Glomerular visceral epithelial cell (primary cell): Measurements from ENCODE around the gene CLIC4.
A peak's percentile ranks its signal among the peaks of the same experiment; 100 is the strongest.
"Not testable (repeated sequence)": the region's sequence is repeated elsewhere in the genome, so short reads cannot be mapped to it uniquely, and the experiment has no call there.

Experiments
- DNase-seq: peaks from one replicate; pipeline ENCODE4 v3.0.0-alpha.2; 2016; ENCODE audit errors: extremely low spot score

CLIC4 gene

DNA sequence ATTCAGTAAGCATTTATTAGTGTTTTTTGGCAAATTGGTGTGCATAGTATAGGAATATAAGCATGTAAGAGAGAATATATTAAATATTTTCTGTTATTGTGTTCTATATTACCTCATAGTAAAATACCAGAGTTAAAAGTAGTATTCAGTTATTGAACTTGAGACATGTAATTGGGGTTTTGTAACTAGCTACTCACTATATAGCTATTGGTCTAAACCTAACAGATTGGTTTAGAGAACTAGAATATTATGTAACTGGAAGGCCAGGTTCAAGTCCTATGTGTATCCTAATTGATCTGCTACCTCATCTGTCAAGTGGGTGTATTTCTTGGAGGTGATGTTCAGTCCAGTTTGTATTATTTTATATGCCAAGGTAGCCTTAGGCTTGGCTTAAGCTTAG lies 26.3 kb downstream of the CLIC4 start:
- no peak for DNase-seq

DNA sequence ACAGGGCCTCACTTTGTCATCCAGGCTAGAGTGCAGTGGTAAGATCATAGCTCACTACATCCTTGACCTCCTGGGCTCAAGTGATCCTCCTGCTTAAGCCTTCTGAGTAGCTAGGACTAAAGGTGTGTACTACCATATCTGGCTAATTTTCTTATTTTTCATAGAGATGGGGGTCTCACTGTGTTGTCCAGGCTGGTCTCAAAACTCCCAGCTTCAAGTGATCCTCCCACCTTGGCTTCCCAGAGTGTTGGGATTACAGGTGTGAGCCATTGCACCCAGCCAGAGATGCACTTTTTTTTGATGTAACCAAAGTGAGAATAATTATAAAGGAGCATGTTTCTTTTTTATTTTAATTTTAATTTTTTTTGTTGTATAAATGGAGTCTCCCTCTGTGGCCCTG lies 28.4 kb downstream of the CLIC4 start:
- no peak for DNase-seq

DNA sequence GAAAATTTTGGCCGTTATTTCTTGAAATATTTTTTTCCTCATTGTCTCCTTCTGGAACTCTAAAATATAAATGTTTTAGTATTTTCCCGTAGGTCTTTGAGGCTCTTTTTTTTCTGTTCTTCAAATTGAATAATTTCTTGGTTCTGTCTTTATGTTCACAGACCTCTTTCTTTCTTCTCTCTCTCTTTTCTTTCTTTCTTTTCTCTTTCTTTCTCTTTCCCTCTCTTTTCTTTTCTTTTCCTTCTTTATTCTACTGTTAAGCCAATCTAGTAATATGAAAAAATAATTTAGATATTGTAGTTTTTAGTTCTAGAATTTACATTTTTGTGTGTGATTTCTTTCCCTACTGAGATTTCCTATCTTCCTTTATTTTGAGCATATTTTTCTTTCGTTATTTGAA lies 30.1 kb downstream of the CLIC4 start:
- no peak for DNase-seq

DNA sequence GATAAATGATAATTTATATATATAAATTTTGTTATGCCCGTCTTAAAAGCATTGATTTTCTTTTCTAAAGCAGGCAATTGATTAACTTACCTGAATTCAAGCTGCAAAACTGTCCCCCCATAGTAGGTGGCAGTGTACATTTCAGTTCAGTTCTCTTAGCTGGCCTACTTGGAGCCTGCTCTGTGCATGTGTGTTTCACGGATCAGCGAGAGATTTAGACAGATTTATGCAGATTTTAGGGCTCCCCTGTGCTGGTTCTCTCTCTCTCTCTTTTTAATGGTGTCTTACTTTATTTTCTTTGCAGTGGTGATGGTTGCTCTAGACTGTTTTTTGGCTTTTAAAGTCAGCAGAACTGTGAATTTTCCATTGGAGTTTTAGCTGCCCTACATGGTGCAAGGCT lies 30.7 kb downstream of the CLIC4 start:
- DNase-seq, result no peak

DNA sequence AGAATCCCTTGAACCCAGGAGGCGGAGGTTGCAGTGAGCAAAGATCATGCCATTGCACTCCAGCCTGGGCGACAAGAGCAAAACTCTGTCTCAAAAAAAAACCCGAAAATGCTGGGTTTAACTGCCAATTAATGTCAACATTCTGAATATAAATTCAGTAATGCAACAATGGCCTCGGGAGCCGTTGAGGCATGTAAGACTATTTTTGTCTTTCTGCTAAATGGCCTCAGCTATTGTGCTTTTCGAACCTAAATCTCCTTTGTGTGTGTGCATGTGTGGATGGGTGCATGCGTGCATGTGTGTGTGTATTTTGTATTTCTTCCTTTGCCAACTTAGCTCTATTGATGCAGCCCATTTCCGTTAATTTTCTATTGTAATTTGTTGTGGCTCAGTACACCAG lies 31.6 kb downstream of the CLIC4 start:
- DNase-seq, result no peak

DNA sequence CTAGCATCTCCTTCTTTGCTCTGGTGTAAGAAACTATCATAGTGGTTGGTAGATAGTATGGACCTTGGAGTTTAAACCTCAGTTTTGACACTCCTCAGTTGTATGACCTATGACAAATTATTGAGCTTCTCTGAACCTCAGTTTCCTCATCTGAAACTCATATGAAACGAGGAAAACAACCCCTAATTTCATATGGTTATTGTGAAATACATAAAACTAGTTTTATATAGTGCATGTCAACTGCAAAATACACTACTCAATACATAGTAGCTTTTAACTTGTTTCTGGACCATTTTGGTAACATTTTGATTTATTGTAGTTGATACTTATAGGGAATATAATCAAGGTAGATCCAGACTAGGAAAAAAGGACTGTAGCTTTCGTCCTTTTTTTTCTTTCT lies 32.9 kb downstream of the CLIC4 start:
- DNase-seq, result no peak

DNA sequence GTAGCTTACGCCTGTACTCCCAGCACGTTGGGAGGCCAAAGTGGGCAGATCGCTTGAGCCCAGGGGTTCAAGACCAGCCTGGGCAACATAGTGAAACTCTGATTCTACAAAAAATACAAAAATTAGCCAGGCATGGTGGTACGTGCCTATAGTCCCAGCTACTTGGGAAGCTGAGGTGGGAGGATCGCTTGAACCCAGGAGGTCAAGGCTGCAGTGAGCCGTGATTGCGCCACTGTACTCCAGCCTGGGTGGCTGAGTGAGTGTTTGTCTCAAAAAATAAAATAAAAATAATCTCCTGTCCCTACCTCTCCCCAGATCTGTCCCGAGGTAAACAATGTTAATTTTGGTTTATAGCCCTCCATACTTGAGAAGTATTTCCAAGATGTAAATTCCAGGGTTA lies 34.0 kb downstream of the CLIC4 start:
- not testable (repeated sequence) for DNase-seq

DNA sequence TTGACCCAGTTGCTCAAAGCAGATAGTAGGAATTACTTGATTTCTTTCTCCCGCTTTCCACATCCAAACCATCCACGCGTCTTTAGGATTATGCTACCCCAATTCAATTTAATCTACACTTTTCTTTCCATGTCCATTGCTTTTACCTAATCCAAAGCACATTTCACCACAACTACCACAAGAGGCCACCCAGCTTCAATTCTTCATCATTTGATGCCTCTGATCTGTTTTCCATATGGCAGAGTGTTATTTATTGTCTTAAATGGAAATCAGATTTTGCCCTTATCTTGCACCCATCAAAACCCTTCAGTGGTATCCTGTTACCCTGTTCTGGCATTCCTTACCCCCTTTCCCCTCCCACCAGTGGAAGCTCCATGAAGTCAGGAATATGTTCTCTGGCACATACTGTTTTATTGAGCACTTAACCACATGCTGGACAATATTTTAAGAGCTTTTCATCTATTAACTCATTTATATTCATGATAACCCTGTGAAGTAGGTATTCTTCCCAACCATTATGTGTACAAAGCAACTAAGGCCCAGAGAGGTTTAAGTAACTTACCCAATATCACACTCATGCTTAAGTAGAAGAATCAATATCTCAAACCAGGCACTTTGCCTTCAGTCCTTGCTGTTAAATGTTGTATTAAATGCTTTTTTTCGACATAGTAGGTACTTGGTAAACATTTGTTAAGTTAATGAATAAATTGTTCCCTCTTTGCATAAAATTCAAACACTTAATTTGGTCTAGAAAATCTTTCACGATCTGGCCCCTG lies 34.6 kb downstream of the CLIC4 start:
- no peak for DNase-seq

DNA sequence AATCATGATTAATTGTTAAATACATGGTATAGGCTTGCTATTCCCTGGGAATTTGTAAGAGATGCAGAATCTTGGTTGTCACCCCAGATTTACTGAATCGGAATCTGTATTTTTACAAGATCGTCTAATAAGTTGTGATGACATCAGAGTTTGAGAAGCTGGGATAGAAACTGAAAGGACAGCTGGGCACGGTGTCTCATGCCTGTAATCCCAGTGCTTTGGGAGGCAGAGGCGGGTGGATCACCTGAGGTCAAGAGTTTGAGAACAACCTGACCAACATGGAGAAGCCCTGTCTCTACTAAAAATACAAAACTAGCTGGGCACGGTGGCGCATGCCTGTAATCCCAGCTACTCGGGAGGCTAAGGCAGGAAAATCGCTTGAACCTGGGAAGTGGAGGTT lies 35.4 kb downstream of the CLIC4 start:
- not testable (repeated sequence) for DNase-seq

DNA sequence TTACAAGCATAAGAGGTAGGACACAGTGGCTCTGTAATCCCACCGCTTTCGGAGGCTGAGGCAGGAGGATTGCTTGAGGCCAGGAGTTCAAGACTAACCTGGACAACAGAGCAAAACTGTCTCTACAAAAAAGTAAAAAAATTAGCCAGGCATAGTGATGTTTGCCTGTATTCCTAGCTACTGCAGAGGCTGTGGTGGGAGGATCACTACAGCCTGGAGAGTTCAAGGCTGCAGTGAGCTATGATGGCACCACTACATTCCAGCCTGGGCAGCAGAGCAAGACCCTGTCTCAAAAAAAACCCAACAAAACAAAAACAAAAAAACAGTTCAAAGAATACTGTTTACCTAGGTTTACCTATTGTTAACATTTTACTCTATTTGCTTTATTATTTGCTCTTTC lies 37.4 kb downstream of the CLIC4 start:
- no peak for DNase-seq

DNA sequence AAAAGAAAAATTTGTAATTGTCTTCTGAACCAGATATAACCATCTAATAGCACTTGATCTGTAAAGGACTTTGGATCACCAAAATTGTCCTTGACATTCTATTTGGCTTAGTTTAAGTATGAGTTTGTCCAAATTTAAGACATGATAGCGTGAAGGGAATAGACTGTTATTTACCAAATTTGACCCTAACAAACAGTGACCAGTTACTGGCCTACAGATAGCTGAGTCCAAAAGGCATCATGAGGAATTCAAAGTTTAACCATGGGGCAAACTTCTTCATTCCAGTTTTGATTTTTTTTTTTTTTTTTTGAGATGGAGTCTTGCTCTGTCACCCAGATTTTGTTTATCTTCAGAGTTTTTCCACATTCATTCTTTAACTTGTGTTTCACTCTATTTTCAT lies 38.5 kb downstream of the CLIC4 start:
- DNase-seq, result no peak

DNA sequence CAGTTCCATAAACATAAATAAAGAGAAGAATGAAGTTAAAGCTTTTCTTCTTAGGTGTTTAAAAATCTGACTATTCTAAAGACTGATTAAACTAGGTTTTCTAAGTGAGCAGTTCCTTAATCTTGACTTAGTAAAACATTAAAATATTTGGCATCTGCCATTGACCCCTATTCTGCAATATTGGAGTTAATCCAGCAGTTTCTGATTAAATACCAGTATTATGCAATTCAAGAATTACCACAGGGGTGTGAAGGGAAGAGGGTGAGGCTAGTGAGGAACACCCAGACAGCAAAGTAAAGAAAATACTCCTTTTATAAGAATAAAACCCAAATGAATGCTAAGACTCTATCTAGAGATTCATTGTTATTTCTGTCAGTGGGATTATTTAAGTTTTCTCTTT lies 40.9 kb downstream of the CLIC4 start:
- peak; percentile 56 for DNase-seq

DNA sequence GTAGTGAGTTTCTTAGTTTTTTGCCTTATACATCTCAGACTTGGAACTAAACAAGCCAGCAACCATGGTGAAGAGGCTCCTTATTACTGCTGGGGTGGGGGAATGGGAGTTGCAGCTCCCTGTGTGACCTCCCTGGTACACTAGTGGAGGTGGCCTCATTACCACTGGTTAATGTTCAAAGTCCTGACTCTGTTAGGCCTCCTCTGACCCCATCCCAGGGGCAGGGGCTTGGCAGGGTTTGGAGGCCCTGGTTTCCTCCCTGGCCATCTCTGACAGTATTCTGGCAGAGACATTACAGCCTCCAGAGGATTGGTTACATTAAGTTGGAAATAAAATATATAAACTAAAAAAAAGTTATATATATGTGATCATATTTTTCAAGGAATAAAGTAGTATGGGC lies 45.2 kb downstream of the CLIC4 start:
- no peak for DNase-seq

DNA sequence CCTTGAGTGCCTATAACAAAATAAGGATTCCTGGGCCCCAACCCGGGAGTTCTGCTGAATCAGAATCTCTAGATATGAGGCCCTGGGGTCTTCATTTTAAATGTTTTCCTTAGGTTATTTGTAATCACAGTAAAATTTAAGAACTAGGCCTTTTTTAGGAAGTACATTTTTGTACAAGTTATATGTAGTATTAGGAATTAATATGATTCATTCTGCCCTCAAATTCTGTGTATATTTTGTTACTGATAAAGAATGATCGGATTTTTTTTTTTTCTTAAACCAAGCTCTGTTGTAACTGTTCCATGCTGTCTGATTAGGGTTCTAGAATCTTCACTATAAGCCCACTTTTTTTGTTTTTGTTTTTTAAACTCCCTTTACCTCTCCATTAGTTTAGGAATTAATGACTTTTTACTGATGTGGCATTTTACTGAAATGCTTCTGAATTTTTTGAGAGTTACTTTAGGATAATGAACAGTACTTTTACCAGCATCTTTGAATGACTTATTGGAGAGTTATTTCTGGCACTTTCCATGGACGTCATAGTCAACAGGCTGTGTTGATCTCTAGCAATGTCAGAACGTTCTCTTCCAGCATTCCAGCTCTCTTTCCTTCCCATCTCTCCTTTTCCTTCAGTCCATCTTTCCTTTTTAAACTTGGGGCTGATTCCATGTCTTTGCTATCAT lies 48.3 kb downstream of the CLIC4 start:
- peak; percentile 27 for DNase-seq

DNA sequence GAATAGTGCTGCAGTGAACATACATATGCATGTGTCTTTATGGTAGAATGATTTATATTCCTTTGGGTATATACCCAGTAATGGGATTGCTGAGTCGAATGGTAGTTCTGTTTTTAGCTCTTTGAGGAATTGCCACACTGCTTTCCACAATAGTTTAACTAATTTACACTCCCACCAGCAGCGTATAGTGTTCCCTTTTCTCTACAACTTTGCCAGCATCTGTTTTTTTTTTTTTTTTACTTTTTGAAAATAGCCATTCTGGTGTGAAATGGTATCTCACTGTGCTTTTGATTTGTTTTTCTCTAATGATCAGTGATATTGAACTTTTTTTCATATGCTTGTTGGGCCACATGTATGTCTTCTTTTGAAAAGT lies 48.9 kb downstream of the CLIC4 start:
- DNase-seq, result not testable (repeated sequence)

DNA sequence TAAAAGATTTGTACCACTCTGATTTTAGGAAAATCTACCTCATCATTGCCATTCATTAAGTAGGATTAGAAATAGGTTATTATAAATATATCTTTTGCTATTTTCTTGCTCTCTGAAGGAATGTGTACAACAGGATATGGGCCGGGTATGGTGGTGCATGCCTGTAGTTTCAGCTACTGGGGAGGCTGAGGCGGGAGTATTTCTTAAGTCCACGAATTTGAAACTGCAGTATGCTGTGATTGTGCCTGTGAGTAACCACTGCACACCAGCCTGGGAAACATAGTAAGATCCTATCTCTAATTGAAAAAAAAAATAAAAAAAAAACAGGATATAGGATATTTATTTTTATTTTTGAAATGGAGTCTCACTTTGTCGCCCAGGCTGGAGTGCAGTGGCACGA lies 50.0 kb downstream of the CLIC4 start:
- no peak for DNase-seq

DNA sequence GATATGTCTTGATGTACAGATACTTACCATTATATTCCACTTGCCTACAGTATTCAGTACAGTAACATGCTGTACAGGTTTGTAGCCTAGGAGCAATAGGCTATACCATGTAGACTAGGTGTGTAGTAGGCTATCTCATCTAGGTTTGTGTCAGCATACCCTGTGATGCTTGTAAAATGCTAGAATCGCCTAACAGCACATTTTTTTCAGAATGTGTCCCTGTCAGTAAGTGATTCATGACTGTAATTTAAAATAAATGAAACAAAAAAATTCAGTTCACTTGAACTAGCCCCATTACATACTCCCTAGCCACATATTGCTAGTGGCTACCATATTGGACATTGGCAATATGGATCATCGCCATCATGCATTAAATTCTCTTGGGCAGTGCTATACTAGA lies 51.3 kb downstream of the CLIC4 start:
- no peak for DNase-seq

DNA sequence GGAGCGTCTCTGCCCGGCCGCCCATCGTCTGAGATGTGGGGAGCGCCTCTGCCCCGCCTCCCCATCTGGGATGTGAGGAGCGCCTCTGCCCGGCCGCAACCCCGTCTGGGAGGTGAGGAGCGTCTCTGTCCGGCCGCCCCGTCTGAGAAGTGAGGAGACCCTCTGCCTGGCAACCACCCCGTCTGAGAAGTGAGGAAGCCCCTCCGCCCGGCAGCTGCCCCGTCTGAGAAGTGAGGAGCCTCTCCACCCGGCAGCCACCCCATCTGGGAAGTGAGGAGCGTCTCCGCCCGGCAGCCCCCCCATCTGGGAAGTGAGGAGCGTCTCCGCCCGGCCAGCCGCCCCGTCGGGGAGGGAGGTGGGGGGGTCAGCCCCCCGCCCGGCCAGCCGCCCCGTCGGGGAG lies 54.0 kb downstream of the CLIC4 start:
- not testable (repeated sequence) for DNase-seq

DNA sequence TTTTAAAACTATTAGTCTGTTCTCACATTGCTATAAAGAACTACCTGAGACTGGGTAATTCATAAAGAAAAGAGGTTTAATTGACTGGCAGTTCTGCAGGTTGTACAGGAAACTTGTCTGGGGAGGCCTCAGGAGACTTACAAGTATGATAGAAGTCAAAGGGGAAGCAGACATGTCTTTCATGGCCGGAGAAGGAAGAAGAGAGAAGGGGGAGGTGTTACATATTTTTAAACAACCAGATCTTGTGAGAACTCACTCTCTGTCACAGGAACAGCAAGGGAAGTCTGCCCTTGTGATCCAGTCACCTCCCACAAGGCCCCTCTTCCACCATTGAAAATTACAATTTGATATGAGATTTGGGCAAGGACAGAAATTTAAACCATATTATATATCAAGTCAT lies 55.9 kb downstream of the CLIC4 start:
- no peak for DNase-seq

DNA sequence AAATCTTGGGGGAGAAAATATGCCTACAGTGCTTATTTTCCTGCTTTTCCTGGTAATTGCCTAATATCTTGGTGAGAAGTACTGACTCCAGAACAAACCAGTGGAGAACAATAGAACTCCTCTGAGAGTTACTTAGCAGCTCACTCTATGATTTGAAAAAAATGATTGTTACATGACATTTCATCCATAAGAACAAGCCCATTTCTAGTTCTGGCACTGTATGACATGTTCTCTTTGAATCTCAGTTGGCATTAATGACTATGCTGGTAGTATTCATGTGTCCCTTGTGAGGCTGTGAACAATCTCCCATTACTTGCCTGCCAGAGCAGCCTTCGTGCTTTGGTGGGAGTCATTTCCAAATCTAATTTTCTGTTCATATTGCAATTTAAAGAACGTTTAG lies 58.0 kb downstream of the CLIC4 start:
- DNase-seq, result no peak

DNA sequence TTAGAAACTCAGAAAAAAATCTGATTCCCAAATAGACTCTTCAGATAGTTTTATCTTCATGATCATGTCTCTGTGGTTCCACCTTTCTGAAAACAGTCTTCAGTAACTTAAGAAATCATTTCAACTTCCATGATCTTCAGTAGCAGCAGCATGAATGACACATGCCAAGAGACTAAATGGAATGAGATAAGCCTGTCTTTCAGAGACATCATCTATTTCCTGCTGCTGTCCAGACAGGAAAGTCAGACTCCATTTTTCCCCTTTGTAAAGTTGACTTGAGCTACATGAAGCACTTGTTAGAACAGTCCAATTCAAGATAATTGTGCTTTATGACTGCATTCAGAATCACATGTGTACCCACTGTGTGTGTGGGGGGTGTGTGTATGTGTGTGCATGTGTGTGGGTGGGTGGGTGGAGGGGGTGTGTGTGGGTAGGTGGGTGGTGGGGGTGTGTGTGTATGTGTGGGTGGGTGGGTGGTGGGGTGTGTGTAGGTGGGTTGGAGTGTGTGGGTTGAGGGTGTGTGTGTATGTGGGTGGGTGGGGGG lies 58.8 kb downstream of the CLIC4 start:
- no peak for DNase-seq

DNA sequence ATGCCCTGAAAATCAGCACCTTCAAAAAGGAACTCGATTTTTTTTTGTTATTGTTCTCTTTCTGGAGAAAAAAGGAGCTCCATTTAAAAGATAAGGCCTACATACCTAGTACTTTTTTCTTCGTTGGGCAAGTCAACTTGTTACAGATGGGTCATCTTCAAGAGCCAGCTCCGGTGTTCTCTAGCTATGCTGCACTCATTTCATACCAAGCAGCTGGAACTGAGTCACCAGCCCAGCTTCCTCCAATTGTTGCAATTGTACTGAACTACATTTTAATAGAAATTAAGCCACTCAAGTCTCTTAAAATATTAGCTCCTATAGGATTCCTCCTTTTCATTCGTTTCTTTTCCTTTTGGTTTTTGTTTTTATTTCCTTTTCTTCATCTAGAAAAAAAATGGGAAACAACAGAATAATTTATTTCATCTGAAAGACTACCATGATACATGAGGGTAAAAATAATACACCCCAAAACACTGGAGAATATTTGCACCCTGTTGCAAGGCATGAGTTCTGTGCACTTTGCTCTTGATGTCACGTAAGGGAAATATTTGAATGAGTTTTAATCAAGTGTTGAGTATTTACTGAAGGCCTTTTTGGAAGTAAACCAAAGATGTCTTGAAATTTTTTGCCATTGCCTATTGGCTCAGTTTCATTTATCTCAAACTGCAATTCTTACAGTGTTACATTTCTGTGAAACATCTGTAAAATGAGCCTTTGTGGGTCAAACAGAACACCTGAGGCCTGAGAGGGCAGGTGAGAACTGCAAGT lies 60.5 kb downstream of the CLIC4 start:
- DNase-seq, result peak; percentile 49

DNA sequence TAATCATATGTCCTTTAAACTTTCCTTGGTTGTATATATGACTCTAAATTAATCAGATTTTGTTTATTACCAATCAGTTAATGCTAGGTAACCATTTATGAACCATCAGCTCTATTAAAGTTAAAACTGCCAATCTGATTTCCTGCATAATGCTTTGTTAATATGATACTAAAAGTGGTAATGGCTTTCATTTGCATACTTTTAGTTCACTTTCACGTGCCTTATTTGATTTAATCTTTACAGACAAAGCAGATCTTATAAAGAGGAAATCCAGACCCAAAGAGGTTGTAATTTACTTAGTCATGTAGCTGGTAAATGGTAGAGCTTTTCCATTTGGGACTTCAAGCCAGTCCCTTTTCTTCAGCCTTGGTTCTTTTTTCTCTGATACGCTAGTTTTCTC lies 61.3 kb downstream of the CLIC4 start:
- no peak for DNase-seq
